HepG2 (cell line): ENCODE results near the gene SUV39H2. TPM values are rescaled to one million over a fixed set of nuclear protein-coding genes. Genes with fewer than 3 reads are reported as not detected.

ENCODE experiments used
- ATAC-seq: fragments of 200-7000 bp; cut with Tn5 transposase; 3 replicates; pipeline ENCODE4 v1.9.1; 2020; ENCODE audit warnings: mild to moderate bottlenecking, moderate library complexity
- BruUV-seq: library from RNA; stranded (reverse); fragments of 400-500 nt; replicated peaks from 2 replicates; lab custom pipeline; 2021; lab: Mats Ljungman, UMichigan
- CTCF ChIA-PET: fragments of 300-600 bp; formaldehyde crosslinking; extraction: SDS; loops from one replicate; lab custom pipeline; 2021; ENCODE audit warnings: low total read pairs, inconsistent platforms, low intra/inter-chr PET ratio; lab: Yijun Ruan, JAX
- POLR2A ChIA-PET: fragments of 350-600 bp; sonication (Branson Sonifier 250); formaldehyde crosslinking; loops from one replicate; lab custom pipeline; 2020; ENCODE audit warnings: antibody characterized with exemption, inconsistent platforms; lab: Yijun Ruan, JAX
- DNase-seq: peaks from one replicate; pipeline ENCODE4 v3.0.0-alpha.2; 2015; ENCODE audit warnings: low spot score
- FAIRE-seq: peaks from 3 replicates; lab custom pipeline; 2011; peaks lifted over from hg19 to GRCh38; lab: Jason Lieb, UNC
- H2AFZ ChIP-seq: one replicate; pipeline ENCODE4 v1.6.1; 2011; ENCODE audit warnings: low read length, inconsistent platforms
- H3K27ac ChIP-seq: fragments of 300-600 bp; 3 replicates; pipeline ENCODE4 v1.8.0; 2011; ENCODE audit warnings: mixed run types, mild to moderate bottlenecking, mixed read lengths, low read length, inconsistent platforms; ENCODE audit not compliant: insufficient read depth; ENCODE audit errors: extremely low read length
- H3K27me3 ChIP-seq, 2 experiments: fragments of 200-600 bp in 1 of 2; 2 replicates in 1 of 2; 3 replicates in 1 of 2; pipeline versions ENCODE4 v1.6.0 to v1.8.0; 2011; ENCODE audit warnings: low read length in 2 of 2, mild to moderate bottlenecking in 2 of 2, moderate library complexity in 2 of 2, inconsistent platforms in 1 of 2; ENCODE audit not compliant: insufficient read depth in 2 of 2, control insufficient read depth in 1 of 2
- H3K36me3 ChIP-seq, 2 experiments: fragments of 200-600 bp in 1 of 2; replicated peaks in 1 of 2; 2 replicates in 1 of 2; 3 replicates in 1 of 2; pipeline versions ENCODE4 v1.5.1 to v1.8.0; 2011; ENCODE audit warnings: low read length in 2 of 2, inconsistent platforms in 1 of 2; ENCODE audit not compliant: insufficient read depth in 2 of 2, control insufficient read depth in 1 of 2
- H3K4me1 ChIP-seq: 2 replicates; pipeline ENCODE4 v1.5.1; 2012; ENCODE audit warnings: low read length, inconsistent platforms; ENCODE audit not compliant: insufficient read depth
- H3K4me2 ChIP-seq: 2 replicates; pipeline ENCODE4 v1.6.0; 2011; ENCODE audit warnings: low read depth, low read length, inconsistent platforms
- H3K4me3 ChIP-seq, 3 experiments: fragments of 200-600 bp in 1 of 3; sonication (generic), shearing (Covaris generic) in 1 of 3; replicated peaks in 1 of 3; 2 replicates each; pipeline ENCODE4 v1.5.1; 2011 to 2016; ENCODE audit warnings: low read length in 3 of 3, inconsistent platforms in 2 of 3, low read depth in 2 of 3, mild to moderate bottlenecking in 2 of 3, control low read depth in 1 of 3, mixed read lengths in 1 of 3; ENCODE audit not compliant: insufficient read depth in 1 of 3
- H3K79me2 ChIP-seq: one replicate; pipeline ENCODE4 v1.6.1; 2011; ENCODE audit warnings: low read length, inconsistent platforms; ENCODE audit not compliant: insufficient read depth
- H3K9ac ChIP-seq: 2 replicates; pipeline ENCODE4 v1.6.0; 2011; ENCODE audit warnings: mild to moderate bottlenecking, low read depth, low read length, inconsistent platforms; ENCODE audit not compliant: insufficient read depth
- H3K9me3 ChIP-seq: 2 replicates; pipeline ENCODE4 v1.5.1; 2012; ENCODE audit warnings: mild to moderate bottlenecking, low read length
- H4K20me1 ChIP-seq: 2 replicates; pipeline ENCODE4 v1.6.0; 2011; ENCODE audit warnings: inconsistent platforms, mild to moderate bottlenecking, low read length, moderate library complexity; ENCODE audit not compliant: insufficient read depth
- POGZ ChIP-seq: sonication (generic); formaldehyde crosslinking; IDR thresholded peaks from 2 replicates; pipeline ENCODE4 v1.4.0; 2020; ENCODE audit warnings: mild to moderate bottlenecking, missing genetic modification reagents
- TCF7L2 ChIP-seq: IDR thresholded peaks from 2 replicates; pipeline ENCODE4 v1.6.1; 2011; ENCODE audit warnings: mild to moderate bottlenecking, low read depth, low read length, moderate library complexity
- TMF1 ChIP-seq: sonication (generic); formaldehyde crosslinking; IDR thresholded peaks from 2 replicates; pipeline ENCODE4 v1.8.1; 2022; ENCODE audit warnings: low read depth, missing genetic modification reagents
- ZNF124 ChIP-seq: sonication (generic); formaldehyde crosslinking; IDR thresholded peaks from 2 replicates; pipeline ENCODE4 v1.4.0; 2020; ENCODE audit warnings: missing genetic modification reagents
- ZNF292 ChIP-seq: sonication (generic); formaldehyde crosslinking; IDR thresholded peaks from 2 replicates; pipeline ENCODE4 v1.8.1; 2022; ENCODE audit warnings: mild to moderate bottlenecking, low read depth, missing genetic modification reagents, borderline replicate concordance
- ZNF598 ChIP-seq: sonication (generic); formaldehyde crosslinking; IDR thresholded peaks from 2 replicates; pipeline ENCODE4 v1.5.1; 2020; ENCODE audit warnings: mild to moderate bottlenecking, missing genetic modification reagents, borderline replicate concordance
- WGBS: methylation state at CpG from one replicate; pipeline ENCODE4 v1.1.6; 2017; ENCODE audit warnings: low lambda C conversion rate; 5-methylcytosine and 5-hydroxymethylcytosine counted together
- in situ Hi-C: cut with HindIII; loops from 2 replicates; pipeline ENCODE4 v1.10.0; 2017; ENCODE audit warnings: low pct_unique_long_range_greater_than_20kb; ENCODE audit not compliant: extremely low pct_ligation_motif_present
- intact Hi-C: fragments of 100-400 bp; cut with micrococcal nuclease; formaldehyde crosslinking; loops from one replicate; pipeline ENCODE4 v1.10.0; 2022; ENCODE audit not compliant: unreplicated experiment
- polyA plus RNA-seq, 8 experiments: library from polyadenylated mRNA; depleted of rRNA in 3 of 8; stranded (reverse) in 7 of 8; unstranded in 1 of 8; fragments of >200 nt; fragmentation: Illumina TruSeq in 4 of 8; extraction: Trizol in 4 of 8; gene quantifications; 2 replicates each; pipeline versions ENCODE4 v1.2.1 to v1.2.3, GENCODE V29; 2011 to 2016; ENCODE audit warnings: low read depth in 4 of 8, missing spikeins in 1 of 8, mixed read lengths in 1 of 8; ENCODE audit not compliant: insufficient read depth in 1 of 8
- total RNA-seq, 5 experiments: library from RNA; depleted of rRNA; stranded (reverse); fragments of >200 nt; fragmentation: Illumina TruSeq; extraction: Trizol; gene quantifications; 2 replicates each; pipeline ENCODE4 v1.2.3, GENCODE V29; 2016; ENCODE audit warnings: low read depth in 1 of 5
- TF ChIP-seq, protein P1 (sequence below): IDR thresholded peaks from 2 replicates; pipeline ENCODE4 v1.6.1; 2012; ENCODE audit warnings: low read depth, low read length, improper control_type of control experiment
- TF ChIP-seq, protein P2 (sequence below): sonication (generic); formaldehyde crosslinking; conservative IDR thresholded peaks from 2 replicates; pipeline ENCODE4 v1.4.0; 2020; ENCODE audit warnings: missing genetic modification reagents
- TF ChIP-seq, protein P3 (sequence below): sonication (generic); formaldehyde crosslinking; conservative IDR thresholded peaks from 2 replicates; pipeline ENCODE4 v1.8.0; 2022; ENCODE audit warnings: low read depth, missing genetic modification reagents
- TF ChIP-seq, protein P4 (sequence below): IDR thresholded peaks from 2 replicates; pipeline ENCODE4 v1.6.1; 2016; ENCODE audit warnings: low read depth
- TF ChIP-seq, protein P5 (sequence below): IDR thresholded peaks from 2 replicates; pipeline ENCODE4 v1.6.1; 2016; ENCODE audit warnings: missing biosample characterization, missing genetic modification reagents, low read depth

The SUV39H2 gene
- total and polyA plus RNA-seq, 2 of the 13 experiments (the other 11 are each of a cell fraction or from before 2014, with no cell fraction given): 9.0 to 44.3 TPM

DNA sequence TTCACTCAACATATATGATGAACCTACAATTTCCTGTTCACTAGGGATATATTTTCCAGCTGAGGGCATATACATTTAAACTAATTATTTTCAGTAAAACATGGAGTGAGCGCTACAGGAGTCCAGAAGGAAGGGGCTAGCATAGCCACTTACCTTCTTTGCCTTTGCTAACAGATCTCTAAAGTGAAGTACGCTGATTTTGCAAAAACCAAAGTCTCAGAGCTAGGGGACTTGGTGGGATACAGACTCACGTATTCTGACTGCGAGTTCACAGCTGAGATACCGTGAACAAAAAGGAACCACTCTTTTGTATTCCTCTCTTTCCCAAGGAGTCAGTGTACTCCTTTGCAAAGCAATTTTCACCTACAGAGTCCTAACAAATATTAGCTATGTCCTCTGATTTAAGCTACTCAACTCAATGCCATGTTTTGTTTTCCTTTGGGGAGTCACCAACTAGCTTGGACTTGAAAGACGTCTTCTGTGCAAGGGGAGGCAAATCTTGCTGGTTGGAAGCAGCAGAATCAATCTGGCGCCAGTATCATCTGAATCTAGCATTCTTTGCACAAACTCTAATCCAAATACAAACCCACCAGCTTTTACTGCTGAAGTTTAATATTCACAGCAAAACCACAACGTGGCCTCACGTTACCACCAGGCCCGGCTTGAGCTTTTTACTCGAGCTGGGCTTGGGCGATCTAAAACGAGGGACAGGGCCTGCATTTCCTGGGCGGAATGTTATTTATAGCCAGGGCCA is 41.5 kb upstream of the SUV39H2 start (continued):
- TF ChIP-seq, protein P1, sequence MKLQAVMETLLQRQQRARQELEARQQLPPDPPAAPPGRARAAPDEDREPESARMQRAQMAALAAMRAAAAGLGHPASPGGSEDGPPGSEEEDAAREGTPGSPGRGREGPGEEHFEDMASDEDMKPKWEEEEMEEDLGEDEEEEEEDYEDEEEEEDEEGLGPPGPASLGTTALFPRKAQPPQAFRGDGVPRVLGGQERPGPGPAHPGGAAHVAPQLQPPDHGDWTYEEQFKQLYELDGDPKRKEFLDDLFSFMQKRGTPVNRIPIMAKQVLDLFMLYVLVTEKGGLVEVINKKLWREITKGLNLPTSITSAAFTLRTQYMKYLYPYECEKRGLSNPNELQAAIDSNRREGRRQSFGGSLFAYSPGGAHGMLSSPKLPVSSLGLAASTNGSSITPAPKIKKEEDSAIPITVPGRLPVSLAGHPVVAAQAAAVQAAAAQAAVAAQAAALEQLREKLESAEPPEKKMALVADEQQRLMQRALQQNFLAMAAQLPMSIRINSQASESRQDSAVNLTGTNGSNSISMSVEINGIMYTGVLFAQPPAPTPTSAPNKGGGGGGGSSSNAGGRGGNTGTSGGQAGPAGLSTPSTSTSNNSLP: 0 out of 2 replicates have a peak, but pooled peaks have one; percentile 7
- TF ChIP-seq ZNF598 (CRISPR knock-in tag): peak; percentile 62; the same call in 1 of the 2 replicates

DNA sequence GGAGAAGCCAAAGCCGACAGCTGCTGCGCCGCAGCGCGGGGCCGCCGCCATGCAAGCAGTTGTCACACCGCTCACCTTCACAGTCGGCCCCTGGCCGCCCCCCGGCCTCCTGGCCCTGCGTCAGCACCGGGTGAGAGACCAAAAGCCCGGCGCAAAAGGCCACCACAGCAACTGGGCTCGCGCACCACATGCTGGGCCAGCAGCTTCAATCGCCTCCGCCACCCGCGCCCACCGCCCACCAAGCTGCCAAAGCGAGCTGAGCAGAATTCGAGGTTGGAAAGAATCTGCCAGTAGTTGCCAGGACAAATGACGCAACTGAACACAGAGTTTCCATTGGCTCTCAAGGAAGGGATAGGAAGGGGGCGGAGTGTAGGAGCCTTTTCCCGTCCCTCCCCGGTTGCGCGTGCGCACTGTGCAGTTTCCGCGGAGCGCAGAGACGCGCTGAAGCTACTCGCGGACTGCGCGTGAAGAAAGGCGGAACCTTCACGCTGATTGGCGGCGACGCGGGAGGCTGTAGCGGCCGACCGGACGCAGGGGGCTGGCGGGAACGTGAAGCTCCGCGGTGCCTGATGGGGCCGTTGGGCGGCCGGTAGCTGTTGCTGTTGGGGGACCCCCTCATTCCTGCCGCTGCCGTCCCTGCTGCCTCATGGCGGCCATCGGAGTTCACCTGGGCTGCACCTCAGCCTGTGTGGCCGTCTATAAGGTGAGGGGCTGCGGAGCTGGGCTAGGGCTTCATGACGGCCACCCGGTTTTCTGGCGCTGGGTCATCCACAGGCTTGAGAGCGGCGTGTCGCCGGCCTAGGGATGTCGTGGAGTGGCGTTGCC is 40.7 kb upstream of the SUV39H2 start, which contains the start of the genes CDNF, HSPA14 and MSANTD7:
CDNF (minus strand) TSS at position 281 of the 825 bp plus-strand sequence; CDS start at position 190, 91 bp downstream.
HSPA14 (plus strand) TSS at position 550 of the 825 bp plus-strand sequence; CDS start at position 647, 97 bp downstream.
MSANTD7 (plus strand) TSS at position 550 of the 825 bp plus-strand sequence. CDS start 3,979 bp downstream, outside the sequence.
- DNase-seq: peak; percentile 98
- Histone ChIP-seq H2AFZ (peak within 1 kb of the TSS; percentile 20), H3K27me3 (no peaks in the 10 kb centered on the region; a peak in 1 of 5 replicates), H3K36me3 (peaks cover 7 to 22% of the 10 kb centered on the region in 2 experiments), H3K9ac (peak within 1 kb of the TSS; percentile 92), H3K4me2 (peak within 1 kb of the TSS; percentile 83), H3K79me2 (peaks cover 25% of the 10 kb centered on the region), H3K9me3 (no peaks in the 10 kb centered on the region), H3K4me3 (peak within 1 kb of the TSS; percentile 79 to 98 (median 93)), H3K4me1 (peaks cover 17% of the 10 kb centered on the region), H3K27ac (peak within 1 kb of the TSS; percentile 83), H4K20me1 (peaks cover 4% of the 10 kb centered on the region; the same call in 1 of the 2 replicates)
- ATAC-seq: peak; percentile 96
- in situ Hi-C loops: no loop called here
- intact Hi-C loops: loop anchor here (5.0 to 10.0 kb wide), 4 partner anchors 117 to 341 kb away; partner anchors contain the start of genes DCLRE1C and MEIG1
- ChIA-PET POLR2A (interaction anchor here (0.7 to 3.7 kb wide), 18 partner anchors 9 to 653 kb away, joined by 3 to 54 read pairs (median 4); partner anchors contain the start of genes DCLRE1C, MEIG1 and SUV39H2), CTCF (no interaction called here)
- WGBS: 0% methylated on average over 5 of the region's 72 CpGs
- peak; percentile 98 for FAIRE-seq
- no TSS peak for BruUV-seq
- peak; percentile 78; the same call in 1 of the 2 replicates for TF ChIP-seq TMF1 (CRISPR knock-in tag)
- peak; percentile 82; the same call in 1 of the 2 replicates for TF ChIP-seq ZNF292 (CRISPR knock-in tag)
- TF ChIP-seq, protein P2, sequence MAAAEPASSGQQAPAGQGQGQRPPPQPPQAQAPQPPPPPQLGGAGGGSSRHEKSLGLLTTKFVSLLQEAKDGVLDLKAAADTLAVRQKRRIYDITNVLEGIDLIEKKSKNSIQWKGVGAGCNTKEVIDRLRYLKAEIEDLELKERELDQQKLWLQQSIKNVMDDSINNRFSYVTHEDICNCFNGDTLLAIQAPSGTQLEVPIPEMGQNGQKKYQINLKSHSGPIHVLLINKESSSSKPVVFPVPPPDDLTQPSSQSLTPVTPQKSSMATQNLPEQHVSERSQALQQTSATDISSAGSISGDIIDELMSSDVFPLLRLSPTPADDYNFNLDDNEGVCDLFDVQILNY (CRISPR knock-in tag): peak; percentile 95
- TF ChIP-seq, protein P3, sequence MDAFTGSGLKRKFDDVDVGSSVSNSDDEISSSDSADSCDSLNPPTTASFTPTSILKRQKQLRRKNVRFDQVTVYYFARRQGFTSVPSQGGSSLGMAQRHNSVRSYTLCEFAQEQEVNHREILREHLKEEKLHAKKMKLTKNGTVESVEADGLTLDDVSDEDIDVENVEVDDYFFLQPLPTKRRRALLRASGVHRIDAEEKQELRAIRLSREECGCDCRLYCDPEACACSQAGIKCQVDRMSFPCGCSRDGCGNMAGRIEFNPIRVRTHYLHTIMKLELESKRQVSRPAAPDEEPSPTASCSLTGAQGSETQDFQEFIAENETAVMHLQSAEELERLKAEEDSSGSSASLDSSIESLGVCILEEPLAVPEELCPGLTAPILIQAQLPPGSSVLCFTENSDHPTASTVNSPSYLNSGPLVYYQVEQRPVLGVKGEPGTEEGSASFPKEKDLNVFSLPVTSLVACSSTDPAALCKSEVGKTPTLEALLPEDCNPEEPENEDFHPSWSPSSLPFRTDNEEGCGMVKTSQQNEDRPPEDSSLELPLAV (CRISPR knock-in tag): 0 out of 2 replicates have a peak, but pooled peaks have one; percentile 40
- TF ChIP-seq, protein P4, sequence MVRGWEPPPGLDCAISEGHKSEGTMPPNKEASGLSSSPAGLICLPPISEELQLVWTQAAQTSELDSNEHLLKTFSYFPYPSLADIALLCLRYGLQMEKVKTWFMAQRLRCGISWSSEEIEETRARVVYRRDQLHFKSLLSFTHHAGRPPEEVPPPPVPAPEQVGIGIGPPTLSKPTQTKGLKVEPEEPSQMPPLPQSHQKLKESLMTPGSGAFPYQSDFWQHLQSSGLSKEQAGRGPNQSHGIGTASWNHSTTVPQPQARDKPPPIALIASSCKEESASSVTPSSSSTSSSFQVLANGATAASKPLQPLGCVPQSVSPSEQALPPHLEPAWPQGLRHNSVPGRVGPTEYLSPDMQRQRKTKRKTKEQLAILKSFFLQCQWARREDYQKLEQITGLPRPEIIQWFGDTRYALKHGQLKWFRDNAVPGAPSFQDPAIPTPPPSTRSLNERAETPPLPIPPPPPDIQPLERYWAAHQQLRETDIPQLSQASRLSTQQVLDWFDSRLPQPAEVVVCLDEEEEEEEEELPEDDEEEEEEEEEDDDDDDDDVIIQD: no peak
- TF ChIP-seq ZNF124 (CRISPR knock-in tag): no peak
- TF ChIP-seq, protein P5, sequence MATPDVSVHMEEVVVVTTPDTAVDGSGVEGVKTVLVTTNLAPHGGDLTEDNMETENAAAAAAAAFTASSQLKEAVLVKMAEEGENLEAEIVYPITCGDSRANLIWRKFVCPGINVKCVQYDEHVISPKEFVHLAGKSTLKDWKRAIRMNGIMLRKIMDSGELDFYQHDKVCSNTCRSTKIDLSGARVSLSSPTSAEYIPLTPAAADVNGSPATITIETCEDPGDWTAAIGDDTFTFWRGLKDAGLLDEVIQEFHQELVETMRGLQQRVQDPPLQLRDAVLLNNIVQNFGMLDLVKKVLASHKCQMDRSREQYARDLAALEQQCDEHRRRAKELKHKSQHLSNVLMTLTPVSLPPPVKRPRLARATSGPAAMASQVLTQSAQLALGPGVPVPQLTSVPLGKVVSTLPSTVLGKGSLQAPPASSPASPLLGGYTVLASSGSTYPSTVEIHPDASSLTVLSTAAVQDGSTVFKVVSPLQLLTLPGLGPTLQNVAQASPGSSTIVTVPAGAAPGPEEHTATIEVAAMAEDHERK: peak; percentile 63; the same call in 1 of the 2 replicates
- no peak for TF ChIP-seq TCF7L2
- peak; percentile 89 for TF ChIP-seq POGZ (CRISPR knock-in tag)
